Spleen (tissue), 7 donors: ENCODE measurements around the gene DDX60.

Experiments
- POLR2A ChIP-seq, 3 donors: fragments of 450-650 bp; IDR thresholded peaks; one replicate each; pipeline ENCODE4 v1.5.1; 2017; ENCODE audit warnings: antibody characterized with exemption in 3 of 3, mild to moderate bottlenecking in 1 of 3
- POLR2AphosphoS5 ChIP-seq, 3 donors: sonication (generic); formaldehyde crosslinking; IDR thresholded peaks; one replicate each; pipeline ENCODE4 v1.5.1; 2017; ENCODE audit warnings: antibody characterized with exemption in 3 of 3
- TF ChIP-seq, protein P1 (sequence below), 11 experiments: fragments of 200-600 bp in 7 of 11; fragments of 450-650 bp in 4 of 11; sonication (generic) in 4 of 11; IDR thresholded peaks in 8 of 11; conservative IDR thresholded peaks in 3 of 11; 1 replicate in 7 of 11; 2 replicates in 4 of 11; pipeline versions ENCODE4 v1.4.0 to v1.8.0; 2016 to 2021; ENCODE audit warnings: antibody characterized with exemption in 11 of 11, inconsistent platforms in 4 of 11, mild to moderate bottlenecking in 1 of 11
- donor health status: DM: no; HTN: no; CAD: no; lungs with moderate emphysema.
- donor health status: DM: no; HTN: no; CAD: no.
- donor health status: DM: no; HTN: no; CAD: no.

DNA sequence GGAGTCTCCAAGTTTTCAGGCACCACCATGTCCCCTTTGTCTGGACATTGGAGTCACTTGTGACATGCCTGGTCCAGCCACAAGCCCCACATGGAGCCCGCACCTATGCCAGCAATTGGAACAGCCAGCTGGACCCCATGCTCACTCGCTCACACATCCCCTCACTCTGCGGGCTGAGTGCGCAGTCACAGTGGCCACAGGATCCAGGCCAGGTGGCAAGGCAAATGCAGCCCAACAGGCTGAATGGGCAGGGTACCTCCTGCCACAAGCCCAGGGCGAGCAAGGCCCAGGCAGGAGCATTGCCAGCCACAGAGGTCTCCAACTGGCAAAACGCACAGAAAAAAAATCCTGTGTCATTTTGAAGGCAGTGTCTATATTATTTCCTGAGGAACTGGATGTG lies 144.2 kb downstream of the DDX60 start:
- TF ChIP-seq, protein P1, sequence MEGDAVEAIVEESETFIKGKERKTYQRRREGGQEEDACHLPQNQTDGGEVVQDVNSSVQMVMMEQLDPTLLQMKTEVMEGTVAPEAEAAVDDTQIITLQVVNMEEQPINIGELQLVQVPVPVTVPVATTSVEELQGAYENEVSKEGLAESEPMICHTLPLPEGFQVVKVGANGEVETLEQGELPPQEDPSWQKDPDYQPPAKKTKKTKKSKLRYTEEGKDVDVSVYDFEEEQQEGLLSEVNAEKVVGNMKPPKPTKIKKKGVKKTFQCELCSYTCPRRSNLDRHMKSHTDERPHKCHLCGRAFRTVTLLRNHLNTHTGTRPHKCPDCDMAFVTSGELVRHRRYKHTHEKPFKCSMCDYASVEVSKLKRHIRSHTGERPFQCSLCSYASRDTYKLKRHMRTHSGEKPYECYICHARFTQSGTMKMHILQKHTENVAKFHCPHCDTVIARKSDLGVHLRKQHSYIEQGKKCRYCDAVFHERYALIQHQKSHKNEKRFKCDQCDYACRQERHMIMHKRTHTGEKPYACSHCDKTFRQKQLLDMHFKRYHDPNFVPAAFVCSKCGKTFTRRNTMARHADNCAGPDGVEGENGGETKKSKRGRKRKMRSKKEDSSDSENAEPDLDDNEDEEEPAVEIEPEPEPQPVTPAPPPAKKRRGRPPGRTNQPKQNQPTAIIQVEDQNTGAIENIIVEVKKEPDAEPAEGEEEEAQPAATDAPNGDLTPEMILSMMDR (IDR thresholded peaks at IDR 0.05 in 8 of 11, conservative IDR thresholded peaks at IDR 0.05 in 3 of 11) = no peak
- TF ChIP-seq POLR2AphosphoS5 (IDR thresholded peaks at IDR 0.05) (no peak), POLR2A (IDR thresholded peaks at IDR 0.05) (no peak)
